Natural killer cell (primary cell): ENCODE results near the gene SCTR. TPM values are rescaled to one million over a fixed set of nuclear protein-coding genes. Genes with fewer than 3 reads are reported as not detected.

Experiments used
- ATAC-seq, 3 donors: fragments of 150-1000 bp in 2 of 3; fragments of 200-7000 bp in 1 of 3; cut with Tn5 transposase; 1 replicate in 1 of 3; 2 replicates in 2 of 3; pipeline ENCODE4 v1.10.0; 2021; ENCODE audit warnings: mild to moderate bottlenecking in 2 of 3, moderate library complexity in 2 of 3
- DNase-seq, 2 donors: peaks; one replicate each; pipeline versions ENCODE4 v3.0.0 to v3.0.0-alpha.2; 2013 to 2021; ENCODE audit warnings: mixed read lengths in 1 of 2
- H3K27ac ChIP-seq: one replicate; pipeline ENCODE4 v1.5.1; 2013; ENCODE audit warnings: mild to moderate bottlenecking, low read length
- H3K27me3 ChIP-seq: one replicate; pipeline ENCODE4 v1.6.1; 2013; ENCODE audit warnings: low read length; ENCODE audit not compliant: control insufficient read depth, insufficient read depth
- H3K36me3 ChIP-seq: one replicate; pipeline ENCODE4 v1.6.1; 2013; ENCODE audit warnings: low read length; ENCODE audit not compliant: control insufficient read depth, insufficient read depth
- H3K4me1 ChIP-seq: one replicate; pipeline ENCODE4 v1.6.1; 2013; ENCODE audit warnings: low read length; ENCODE audit not compliant: control insufficient read depth, insufficient read depth
- H3K4me3 ChIP-seq: one replicate; pipeline ENCODE4 v1.5.1; 2013; ENCODE audit warnings: low read length
- H3K9me3 ChIP-seq: one replicate; pipeline ENCODE4 v1.6.1; 2013; ENCODE audit warnings: low read length; ENCODE audit not compliant: control insufficient read depth, insufficient read depth
- H3K27ac Mint-ChIP-seq, 2 donors: one replicate each; pipeline ENCODE4 v1.8.0; 2022; ENCODE audit warnings: mild to moderate bottlenecking in 2 of 2, mixed read lengths in 2 of 2, moderate library complexity in 1 of 2
- H3K27me3 Mint-ChIP-seq, 2 donors: one replicate each; pipeline ENCODE4 v1.8.0; 2022; ENCODE audit warnings: low read depth in 2 of 2, mixed read lengths in 2 of 2
- H3K36me3 Mint-ChIP-seq: one replicate; pipeline ENCODE4 v1.8.0; 2022; ENCODE audit warnings: mixed read lengths
- H3K4me1 Mint-ChIP-seq, 2 donors: one replicate each; pipeline ENCODE4 v1.8.0; 2022; ENCODE audit warnings: mixed read lengths in 2 of 2
- H3K4me3 Mint-ChIP-seq: one replicate; pipeline ENCODE4 v1.8.0; 2022; ENCODE audit warnings: mild to moderate bottlenecking, moderate library complexity, mixed read lengths
- H3K9me3 Mint-ChIP-seq, 2 donors: one replicate each; pipeline ENCODE4 v1.8.0; 2022; ENCODE audit warnings: mixed read lengths in 2 of 2
- CTCF ChIP-seq: fragments of 200-600 bp; IDR thresholded peaks from one replicate; pipeline ENCODE4 v1.8.0; 2022; ENCODE audit warnings: antibody characterized with exemption
- WGBS: methylation state at CpG from one replicate; pipeline ENCODE4 v1.1.7; 2013; ENCODE audit warnings: missing lambda C conversion rate; ENCODE audit not compliant: insufficient coverage; 5-methylcytosine and 5-hydroxymethylcytosine counted together
- intact Hi-C: fragments of 100-400 bp; cut with micrococcal nuclease; formaldehyde crosslinking; loops from one replicate; pipeline ENCODE4 v1.14.2; 2022
- total RNA-seq, 4 donors: library from RNA; stranded (reverse); fragments of 120-200 nt in 1 of 4; gene quantifications; one replicate each; pipeline versions ENCODE4 v1.2.3 to v1.2.4, GENCODE V29; 2013 to 2022

Gene SCTR
- total RNA-seq, 3 donors from 2014 or later (not counting 1 experiment from before 2014, with no cell fraction given), result not detected

- Mint-ChIP-seq H3K4me1 (peaks cover 0 to 5% of the 10 kb centered on the region in 2 donors), H3K27me3 (peaks cover 35 to 69% of the 10 kb centered on the region in 2 donors), H3K4me3 (no peak overlapping the region), H3K9me3 (no peaks in the 10 kb centered on the region), H3K27ac (no peak overlapping the region), H3K36me3 (peaks cover 7% of the 10 kb centered on the region)
- intact Hi-C loops, result no loop called here
- no peak overlapping the region for H3K27ac ChIP-seq
- DNase-seq (no peak), ATAC-seq (no peak)
- no peaks in the 10 kb centered on the region for H3K36me3 ChIP-seq
- peaks cover 6% of the 10 kb centered on the region for H3K4me1 ChIP-seq
- 83% methylated on average over 2 of the region's 2 CpGs for WGBS
- H3K27me3 ChIP-seq, result peaks cover 26% of the 10 kb centered on the region
- TF ChIP-seq CTCF, result no peak
- H3K9me3 ChIP-seq, result no peaks in the 10 kb centered on the region
- no peak overlapping the region for H3K4me3 ChIP-seq
Observed at GRCh38 chr2:119541476-119541875, 17.2 kb upstream of the SCTR start.

- no peaks in the 10 kb centered on the region for H3K4me1 Mint-ChIP-seq
- intact Hi-C loops, result no loop called here
- ATAC-seq, result no peak
- Histone ChIP-seq H3K4me1 (no peaks in the 10 kb centered on the region), H3K27ac (no peak overlapping the region), H3K4me3 (no peak overlapping the region), H3K9me3 (peaks cover 5% of the 10 kb centered on the region), H3K27me3 (peaks cover 9% of the 10 kb centered on the region), H3K36me3 (no peaks in the 10 kb centered on the region)
- no peak for DNase-seq
- H3K27me3 Mint-ChIP-seq, result peaks cover 16 to 39% of the 10 kb centered on the region in 2 donors
- no peak overlapping the region for H3K27ac Mint-ChIP-seq
- H3K36me3 Mint-ChIP-seq, result peaks cover 6% of the 10 kb centered on the region
- no peak for TF ChIP-seq CTCF
- no peak overlapping the region for H3K4me3 Mint-ChIP-seq
- peaks cover 2 to 3% of the 10 kb centered on the region in 2 donors for H3K9me3 Mint-ChIP-seq
Observed at GRCh38 chr2:119537792-119538191, 13.5 kb upstream of the SCTR start.

GRCh38 chr2:119536707-119537106, 12.4 kb upstream of the SCTR start:
- intact Hi-C loops, result no loop called here
- peaks cover 13% of the 10 kb centered on the region for H3K36me3 Mint-ChIP-seq

More at GRCh38 chr2:119536707-119537106, 12.4 kb upstream of the SCTR start:
- WGBS, result 52% methylated on average over 1 of the region's 1 CpG
- no peaks in the 10 kb centered on the region for H3K4me1 Mint-ChIP-seq
- Histone ChIP-seq H3K36me3 (no peaks in the 10 kb centered on the region), H3K27ac (no peak overlapping the region), H3K4me1 (no peaks in the 10 kb centered on the region), H3K9me3 (peaks cover 5% of the 10 kb centered on the region), H3K4me3 (no peak overlapping the region), H3K27me3 (peaks cover 2% of the 10 kb centered on the region)
- no peak overlapping the region for H3K4me3 Mint-ChIP-seq
- H3K27me3 Mint-ChIP-seq, result peaks cover 8 to 36% of the 10 kb centered on the region in 2 donors
- TF ChIP-seq CTCF, result no peak
- DNase-seq (no peak), ATAC-seq (no peak)
- peaks cover 2 to 6% of the 10 kb centered on the region in 2 donors for H3K9me3 Mint-ChIP-seq
- H3K27ac Mint-ChIP-seq, result no peak overlapping the region
